GM21390 (cell line): Measurements from ENCODE around the gene WDR64.

Experiments
- ATAC-seq: cut with Tn5 transposase; IDR thresholded peaks from one replicate; pipeline ENCODE4 v1.9.1; 2021; ENCODE audit not compliant: unreplicated experiment

WDR64 gene

DNA sequence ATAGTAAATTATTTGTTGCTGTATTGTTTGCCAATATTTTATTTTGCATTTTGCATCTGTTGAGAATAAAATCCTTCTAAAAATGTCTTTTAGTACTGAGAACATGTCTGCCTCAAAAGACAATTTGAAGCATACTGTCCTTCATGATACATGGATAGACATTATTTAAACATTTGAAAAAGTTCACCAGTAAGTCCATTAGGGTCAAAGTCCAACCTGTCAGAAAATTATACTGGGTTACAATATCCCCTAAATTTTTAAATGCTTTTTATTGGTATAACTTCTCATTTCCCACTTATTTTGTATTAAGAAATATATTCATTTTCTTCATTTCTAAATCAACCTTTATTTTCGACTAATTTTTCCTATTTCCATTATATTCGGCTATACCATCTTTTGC, 21.2 kb upstream of the WDR64 start:
- no peak for ATAC-seq

DNA sequence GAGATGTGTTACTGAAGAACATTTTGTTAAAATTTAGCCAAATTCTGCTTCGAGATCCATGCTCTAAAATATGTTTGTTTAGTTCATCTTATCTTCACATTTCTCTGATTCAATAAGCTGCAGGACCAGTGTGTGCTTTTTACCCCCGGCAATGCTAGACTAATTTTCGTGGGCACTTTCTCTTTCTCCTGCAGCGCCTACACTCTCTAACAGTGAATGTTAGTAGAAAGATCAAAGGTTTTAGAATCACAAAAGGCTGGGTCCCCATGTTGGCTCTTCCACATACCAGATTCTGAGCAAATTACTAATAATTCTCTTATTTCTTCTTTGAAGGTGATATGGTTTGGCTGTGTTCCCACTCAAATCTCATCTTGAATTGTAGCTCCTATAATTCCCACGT, 20.4 kb upstream of the WDR64 start:
- ATAC-seq = no peak

DNA sequence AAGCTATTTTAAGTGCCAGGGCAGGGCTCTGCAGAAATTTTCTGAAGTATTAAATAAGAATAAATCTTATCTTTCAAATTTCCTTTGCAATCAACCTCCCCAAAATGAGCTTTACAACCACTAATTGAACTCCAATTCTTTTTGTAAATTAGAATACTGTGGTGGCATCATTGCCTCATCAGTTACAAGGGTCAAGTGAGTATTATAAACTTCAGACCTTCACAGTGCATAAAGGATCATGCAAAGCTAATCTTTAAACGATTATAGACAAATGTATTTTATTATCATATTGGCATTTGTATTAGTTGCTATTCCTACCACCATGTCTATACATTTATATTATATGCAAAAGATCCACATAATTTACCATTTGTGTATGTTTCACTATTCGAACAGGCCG, 19.1 kb upstream of the WDR64 start:
- no peak for ATAC-seq

DNA sequence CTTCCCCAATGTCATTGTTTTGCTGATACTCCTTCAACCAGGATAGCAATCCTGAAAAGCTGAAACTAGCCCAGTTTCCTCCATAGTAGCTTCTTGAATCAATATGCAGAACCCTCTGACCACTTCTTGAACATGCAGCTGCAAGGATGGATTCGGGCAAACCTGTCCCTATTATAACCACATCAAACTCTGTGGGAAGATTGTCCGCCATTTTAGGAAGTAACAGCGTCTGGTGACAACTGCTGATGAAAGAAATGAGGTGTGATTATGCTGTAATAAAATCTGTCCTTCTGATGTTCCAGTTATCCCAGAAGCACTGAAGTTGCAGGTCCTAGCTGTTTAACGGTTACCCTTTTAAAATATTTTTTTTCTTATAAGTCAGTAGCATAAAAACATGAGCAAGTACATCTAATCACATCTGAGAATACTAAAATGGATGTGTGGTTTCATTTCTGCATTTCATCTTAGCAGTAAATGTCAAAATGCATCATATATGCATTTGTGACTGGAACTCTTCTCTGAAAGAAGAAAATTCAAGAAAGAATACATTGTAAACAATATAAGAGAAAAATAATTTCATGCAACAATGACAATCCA, 16.4 kb upstream of the WDR64 start:
- peak; percentile 15 for ATAC-seq

DNA sequence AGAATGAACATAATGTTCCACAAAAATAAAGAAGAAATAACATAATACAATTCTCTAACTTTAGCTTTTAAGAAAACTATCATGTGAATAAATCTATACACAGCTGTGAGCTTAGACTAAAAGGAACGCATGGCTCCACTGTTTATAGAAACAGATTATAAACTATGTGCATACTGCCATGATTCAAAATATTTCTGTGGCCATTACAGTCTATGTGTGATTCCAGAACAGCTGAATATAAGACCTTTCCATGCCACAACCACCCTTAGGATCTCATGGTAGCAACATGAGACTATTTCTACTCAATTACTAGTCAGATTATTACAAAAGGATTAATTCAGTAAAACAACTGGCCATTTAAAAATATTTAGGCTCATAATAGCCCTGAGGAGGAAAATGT, 15.8 kb upstream of the WDR64 start:
- ATAC-seq = no peak

DNA sequence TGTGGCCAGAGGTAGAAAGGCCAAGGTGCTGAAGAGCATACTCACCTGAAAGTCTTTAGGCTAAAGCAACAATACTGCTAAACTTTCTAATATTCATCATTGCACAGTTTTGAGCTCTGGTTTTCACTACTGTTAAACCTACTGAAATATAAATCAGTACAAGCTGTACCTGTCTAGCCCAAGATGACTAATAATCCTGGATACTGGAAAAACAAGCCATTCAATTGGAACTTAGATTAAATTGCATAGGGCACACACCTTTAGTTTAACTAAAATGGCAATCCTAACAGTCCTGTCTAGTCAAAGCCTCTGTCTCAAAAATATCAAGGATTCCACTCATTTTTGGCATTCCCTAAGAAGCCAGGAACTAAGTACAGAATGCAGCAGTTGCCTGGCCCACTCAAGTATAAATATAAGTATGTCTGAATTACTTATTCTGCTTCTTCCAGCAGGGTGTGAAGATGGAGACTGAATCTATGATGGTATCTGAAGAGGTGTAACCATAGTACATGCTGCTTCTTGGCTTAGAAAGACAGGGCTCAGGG, 15.0 kb upstream of the WDR64 start:
- no peak for ATAC-seq

DNA sequence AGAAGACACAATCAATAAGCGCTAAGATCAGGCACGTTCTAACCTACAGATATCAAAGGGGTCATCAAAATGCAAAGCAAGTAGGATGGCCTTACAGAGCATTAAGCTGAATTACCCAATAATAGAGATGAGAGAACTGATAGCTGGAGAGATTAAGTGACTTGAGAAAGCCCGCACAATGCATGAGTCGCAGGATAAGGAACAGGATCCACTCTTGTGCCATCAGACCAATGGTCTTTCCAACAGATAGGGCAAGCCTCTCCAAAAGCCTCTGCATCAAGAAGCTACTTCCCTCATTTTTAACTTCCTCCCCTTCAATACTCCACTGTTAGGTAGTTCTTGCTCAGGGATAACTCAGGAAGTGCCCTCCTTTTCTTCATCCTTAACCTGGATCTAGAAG, 14.5 kb upstream of the WDR64 start:
- no peak for ATAC-seq

DNA sequence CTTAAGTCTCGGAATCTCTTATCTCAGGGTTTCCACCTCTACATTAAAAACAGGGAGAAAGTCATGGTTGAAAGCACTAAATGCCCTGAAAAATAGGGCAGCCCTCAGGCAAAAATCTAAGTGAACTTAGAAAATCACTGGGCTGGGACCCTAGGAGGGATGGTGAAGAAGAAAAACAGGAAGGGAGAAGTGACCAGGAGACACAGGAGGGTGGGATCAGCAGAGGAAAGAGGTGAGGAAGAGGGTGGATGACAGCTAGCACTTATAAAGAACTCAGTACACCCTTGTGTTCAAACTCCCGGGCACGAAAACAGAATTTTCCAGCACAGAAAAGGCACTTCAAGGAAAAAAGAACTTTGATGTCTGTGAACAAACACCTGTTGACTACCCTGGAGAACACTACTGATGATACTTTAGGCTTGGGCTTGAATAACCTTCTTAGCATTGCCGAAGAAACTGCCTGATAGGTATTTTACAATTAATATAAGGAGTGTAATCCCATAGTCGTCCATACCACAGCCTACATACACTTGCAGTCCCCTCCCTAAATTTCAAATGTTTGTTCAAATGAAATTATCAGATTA, 13.9 kb upstream of the WDR64 start:
- ATAC-seq = no peak

DNA sequence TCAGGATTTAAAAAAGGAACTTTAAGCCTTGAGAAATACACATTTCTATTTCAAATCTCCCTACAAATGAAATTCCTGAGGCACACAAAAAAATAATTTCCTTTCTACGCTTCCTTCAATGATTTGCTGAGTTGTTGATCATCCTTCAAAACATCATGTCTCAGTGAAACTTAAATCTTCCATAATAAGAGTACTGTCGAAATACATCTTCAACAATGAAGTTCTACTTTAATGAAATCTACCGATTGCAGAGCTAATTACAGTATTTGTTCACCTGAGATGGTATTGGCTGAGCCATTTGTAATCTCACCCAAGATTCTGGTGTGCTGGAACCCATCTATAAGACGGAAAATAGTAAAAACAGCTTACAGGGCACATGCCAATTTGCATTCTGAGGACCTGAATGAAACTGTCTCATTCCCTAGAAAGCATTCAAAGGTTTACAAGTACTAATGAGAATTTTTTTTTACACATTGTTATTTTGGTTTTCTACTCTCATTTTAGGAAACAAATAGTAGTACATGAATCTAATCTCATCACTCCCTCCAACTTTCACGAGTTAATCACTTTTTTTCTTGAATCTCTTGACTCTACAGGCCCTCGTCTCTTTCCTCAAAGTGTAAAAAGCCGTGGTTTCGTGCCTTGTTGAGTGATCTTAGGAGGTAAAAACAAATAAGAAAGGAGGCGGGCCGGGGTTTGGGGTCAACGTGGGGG, 13.0 kb upstream of the WDR64 start:
- no peak for ATAC-seq

DNA sequence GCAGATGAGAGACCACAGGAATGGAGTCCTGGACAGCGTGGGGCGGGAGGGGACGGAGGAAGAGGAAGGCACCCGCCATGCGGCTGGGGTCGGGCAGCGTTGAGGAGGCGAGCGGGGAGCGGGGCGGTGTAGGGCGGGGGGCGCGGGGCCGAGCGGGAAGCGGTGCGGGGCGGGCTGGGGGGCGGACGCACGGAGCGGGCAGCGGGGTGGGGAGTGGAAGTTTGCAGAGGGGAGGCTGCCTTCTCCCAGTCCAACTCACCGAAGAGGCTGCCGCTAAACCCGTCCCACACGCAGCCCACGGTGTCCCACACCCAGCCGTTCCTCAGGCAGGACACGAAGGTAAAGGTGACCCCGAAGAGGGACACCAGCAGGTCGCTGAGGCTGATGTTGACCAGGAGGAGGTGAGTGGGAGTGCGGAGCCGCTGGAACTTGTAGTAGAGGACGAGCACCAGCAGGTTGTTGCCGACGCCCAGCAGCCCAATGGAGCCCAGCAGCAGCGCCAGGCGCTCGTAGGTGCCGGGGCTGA, 12.4 kb upstream of the WDR64 start:
- peak; percentile 47 for ATAC-seq

DNA sequence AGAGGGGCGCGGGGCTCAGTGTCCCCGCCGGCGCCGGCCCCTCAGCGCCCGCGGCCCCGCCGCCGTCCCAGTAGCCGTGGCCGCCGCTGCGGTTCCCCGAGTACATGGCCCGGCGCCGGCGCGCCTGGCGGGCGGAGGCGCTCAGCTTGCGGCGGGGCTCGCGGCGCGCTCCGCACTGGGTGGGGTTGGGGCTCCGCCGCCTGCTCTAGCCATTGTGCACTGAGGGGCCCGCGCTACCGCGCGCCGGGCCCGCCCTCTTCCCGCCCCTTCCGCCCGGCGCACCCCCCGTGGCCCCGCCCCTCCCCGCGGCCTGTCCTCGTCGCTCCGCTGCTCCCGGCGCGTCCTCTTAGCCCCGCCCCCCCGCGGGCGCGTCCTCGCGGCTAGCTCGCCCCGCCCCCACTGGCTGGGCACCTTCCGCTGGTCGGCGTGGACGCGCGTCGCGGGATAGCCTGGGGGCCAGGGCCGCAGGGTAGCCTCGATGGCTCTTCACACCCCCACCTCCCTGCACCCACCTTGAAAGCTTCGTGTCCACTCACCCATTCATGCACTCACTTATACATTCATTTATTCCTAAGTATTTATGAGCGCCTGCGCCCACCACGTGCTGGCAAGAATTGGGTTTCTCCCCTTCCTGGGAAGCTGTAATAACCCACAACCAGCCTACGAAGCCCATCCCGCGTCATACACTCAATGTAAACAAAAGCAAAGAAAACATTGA, 11.8 kb upstream of the WDR64 start, which contains the start of the genes CHML and OPN3:
Gene CHML (minus strand): TSS at position 221 of the 718 bp plus-strand sequence. CDS start 4,603 bp downstream, outside the sequence.
Gene OPN3 (minus strand): TSS at position 221 of the 718 bp plus-strand sequence. CDS start 115 bp downstream, at position 106.
- ATAC-seq = peak; percentile 89

DNA sequence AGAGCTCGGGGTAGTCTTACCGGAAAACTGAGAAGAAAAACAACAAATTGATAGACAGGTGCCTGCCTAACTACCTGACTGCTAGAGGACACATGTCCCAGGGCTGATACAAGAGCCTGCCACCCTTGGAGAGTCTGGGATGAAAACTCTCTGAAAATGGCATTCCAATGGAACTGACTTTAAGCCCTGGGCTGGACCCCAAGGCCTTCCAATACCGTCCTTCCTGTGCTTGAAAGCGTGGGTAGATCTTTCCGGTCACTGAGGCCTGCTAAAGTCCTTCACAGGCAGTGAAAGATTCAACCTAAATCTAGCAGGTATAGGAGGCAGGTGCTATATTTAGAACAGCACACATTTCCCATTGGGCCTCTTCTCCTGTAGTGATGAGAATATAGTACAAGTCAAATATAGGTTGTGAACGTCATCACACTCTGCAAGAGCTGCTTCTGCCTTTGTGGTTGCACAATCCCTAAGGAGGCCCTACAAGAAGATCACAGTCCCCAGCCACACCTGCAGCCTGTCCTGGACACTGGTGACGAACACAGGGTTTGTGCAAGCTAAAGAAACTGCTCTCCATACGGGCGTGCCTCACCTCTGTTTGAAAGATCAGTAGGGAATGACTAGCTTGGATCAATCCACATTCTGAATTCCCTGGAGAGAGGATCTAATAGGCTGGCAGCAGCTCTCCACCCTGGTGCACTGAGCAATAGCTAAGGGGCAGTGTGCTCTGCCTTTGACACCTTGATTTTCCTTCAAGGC, 11.0 kb upstream of the WDR64 start:
- ATAC-seq = no peak

DNA sequence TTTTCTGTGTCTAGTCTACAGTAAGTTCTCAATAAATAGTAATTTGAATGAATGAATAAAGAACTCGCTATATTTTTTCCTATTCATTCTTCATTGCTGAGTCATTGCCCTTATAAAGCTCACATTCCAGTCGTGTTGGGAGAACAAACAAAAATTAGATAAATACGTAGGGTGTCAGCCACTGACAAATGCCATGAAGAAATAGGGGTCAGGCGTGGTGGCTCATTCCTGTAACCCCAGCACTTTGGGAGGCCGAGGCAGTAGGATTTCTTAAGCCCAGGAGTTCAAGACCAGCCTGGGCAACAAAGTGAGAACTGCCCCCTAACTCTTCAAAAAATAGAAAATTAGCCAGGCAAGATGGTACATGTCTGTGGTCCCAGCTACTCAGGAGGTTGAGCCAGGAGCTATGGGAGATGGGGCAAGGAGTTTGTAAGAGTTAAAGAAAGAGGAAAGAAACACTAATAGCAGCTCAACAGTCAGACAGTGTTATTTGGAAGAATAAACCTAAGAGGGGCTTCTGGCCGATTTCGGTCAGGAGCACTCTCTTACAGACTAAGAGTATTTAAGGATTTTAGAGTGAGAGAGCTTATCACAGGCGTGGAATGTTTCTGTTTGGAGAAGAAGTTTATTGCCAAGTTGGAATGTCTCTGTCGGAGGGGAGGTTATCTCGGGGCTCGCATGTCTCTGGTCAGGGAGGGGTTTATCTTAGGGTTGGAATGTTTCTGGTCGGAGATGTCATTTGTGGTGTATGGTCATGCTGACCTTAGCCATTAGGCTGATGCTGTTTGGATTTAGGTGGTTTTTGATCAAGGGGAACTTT, 10.1 kb upstream of the WDR64 start:
- no peak for ATAC-seq

DNA sequence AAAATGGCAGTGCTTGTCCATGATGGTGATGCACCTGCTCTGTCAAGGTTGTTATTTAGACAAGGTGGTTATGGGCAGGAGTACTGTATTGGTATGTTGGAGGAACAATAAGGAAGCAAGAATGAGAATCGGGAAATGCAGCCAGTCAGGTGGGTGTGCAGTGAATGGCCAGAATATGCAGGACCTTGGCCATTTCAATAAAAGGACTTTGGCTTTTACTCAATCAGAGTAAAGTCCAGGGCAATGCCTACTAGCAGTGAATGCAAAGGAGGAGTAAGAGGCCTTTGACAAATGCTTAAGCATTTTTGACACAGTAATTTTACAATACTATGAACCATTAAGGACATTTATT, 9.5 kb upstream of the WDR64 start:
- no peak for ATAC-seq

DNA sequence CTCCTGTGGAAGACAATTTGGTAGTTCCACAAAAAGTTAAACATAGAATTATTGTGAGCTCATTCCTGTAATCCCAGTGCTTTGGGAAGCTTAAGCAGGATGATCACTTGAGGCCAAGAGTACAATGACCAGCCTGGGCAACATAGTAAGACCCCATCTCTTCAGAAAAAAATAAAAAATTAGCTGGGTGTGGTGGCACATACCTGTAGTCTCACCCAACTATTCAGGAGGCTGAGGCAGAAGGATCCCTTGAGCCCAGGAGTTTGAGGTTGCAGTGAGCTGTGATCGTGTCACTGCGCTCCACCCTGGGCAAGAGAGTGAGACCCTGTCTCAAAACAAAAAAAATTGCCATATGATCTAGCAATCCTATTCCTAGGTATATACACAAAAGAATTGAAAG, 7.8 kb upstream of the WDR64 start:
- no peak for ATAC-seq

DNA sequence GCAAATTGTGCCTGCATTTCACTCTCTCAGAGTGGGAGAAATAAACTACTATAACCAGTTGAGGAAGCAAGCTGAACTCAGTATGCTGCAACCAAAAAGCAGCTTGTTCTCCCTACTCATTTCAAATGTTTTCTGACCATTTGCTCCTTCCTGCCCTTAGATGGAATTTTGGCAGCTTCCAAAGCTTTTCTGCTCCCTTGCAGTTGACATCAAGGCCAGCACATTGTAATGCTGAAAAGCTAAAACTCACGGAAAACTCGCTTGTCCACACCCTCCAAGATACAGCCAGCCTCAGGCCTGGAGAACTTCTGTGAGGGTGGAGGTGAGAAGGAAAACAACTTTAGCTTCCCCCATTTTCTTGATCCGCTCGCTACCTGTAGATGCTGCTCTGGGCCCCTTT, 6.9 kb upstream of the WDR64 start:
- ATAC-seq = no peak

DNA sequence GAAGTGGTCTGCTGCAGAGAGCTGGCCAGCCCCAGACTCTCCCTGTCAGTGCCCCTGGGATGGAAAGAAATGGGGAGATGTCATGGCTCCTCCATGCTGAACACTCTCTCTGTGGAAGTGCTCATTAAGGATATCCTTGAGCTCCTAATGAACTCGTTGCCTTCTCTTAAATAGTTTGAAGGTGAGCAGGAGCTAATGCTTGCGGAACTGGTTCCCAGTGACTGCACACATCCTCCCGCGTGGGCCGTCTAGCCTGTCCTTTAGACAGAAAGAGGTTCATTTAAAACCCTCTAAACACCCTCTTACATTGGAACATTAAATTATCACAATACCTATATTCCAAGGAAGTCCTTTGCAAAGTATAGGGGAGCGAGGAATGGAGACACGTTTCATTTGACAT, 5.9 kb upstream of the WDR64 start:
- ATAC-seq = no peak

DNA sequence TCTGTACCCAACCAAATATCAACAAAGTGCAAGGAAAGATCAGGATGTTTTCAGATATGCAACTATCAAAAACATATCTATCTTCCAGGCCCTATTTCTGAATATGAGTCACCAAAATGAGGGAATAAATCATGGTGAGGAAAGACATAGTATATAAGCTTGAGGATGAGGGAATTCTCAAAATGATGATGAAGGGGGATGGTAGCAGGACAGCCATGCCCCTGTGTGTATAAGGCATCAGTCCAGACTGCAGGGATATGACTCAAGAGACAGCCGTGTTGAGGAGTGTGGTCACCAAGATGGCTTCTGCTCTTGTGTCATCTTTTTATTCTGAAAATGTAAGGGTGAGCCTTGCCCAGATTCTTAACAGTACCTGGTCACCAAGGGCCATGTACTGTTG, 4.4 kb upstream of the WDR64 start:
- no peak for ATAC-seq

DNA sequence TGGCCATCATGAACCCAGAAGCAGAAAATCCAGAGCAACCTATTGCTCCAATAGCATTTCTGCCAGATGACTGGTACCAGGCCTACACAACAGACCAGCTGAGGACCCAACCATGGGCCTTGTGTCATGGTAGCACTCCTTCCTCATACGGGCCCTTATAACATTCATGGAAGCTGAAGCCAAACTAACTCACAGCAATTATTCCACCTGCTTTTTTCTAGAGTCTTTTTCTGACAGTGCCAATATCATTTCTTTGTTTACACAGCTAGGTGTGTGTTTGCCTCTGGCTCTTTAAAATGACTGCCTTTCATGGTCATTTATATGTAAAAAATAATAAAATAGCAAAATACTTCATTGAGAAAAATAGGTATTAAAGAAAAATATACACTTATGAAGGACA, 3.9 kb upstream of the WDR64 start:
- no peak for ATAC-seq

DNA sequence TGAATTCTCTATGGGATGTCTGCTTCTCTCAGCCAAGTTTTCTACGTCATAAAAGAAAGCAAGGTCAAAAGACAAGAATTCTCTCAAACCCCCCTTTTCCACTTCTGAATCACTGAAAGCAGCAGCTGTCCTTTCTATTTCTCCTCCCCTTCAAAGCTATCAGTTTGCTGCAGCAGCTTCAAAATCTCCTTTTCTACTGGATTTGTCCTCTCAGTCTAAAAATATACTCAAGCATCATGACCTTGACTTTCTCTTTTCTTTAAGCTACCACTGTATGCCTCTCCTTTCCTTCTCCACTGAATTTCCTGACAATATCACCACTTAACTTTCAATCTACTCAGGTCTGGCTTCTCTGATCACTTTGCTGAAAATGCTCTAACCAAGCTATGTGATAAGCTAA, 1.9 kb downstream of the WDR64 start:
- no peak for ATAC-seq
